GM12875 (cell line): ENCODE results near the gene ZNF32.

ENCODE experiments used
- H3K4me3 ChIP-seq: one replicate; pipeline ENCODE4 v1.5.1; 2011; ENCODE audit warnings: low read depth, low read length, control low read depth
- CTCF ChIP-seq: IDR thresholded peaks from 2 replicates; pipeline ENCODE4 v1.5.1; 2011; ENCODE audit warnings: low read depth, mild to moderate bottlenecking, control low read depth, inconsistent platforms, low read length, moderate library complexity, borderline replicate concordance; ENCODE audit not compliant: insufficient read depth

The ZNF32 gene

DNA sequence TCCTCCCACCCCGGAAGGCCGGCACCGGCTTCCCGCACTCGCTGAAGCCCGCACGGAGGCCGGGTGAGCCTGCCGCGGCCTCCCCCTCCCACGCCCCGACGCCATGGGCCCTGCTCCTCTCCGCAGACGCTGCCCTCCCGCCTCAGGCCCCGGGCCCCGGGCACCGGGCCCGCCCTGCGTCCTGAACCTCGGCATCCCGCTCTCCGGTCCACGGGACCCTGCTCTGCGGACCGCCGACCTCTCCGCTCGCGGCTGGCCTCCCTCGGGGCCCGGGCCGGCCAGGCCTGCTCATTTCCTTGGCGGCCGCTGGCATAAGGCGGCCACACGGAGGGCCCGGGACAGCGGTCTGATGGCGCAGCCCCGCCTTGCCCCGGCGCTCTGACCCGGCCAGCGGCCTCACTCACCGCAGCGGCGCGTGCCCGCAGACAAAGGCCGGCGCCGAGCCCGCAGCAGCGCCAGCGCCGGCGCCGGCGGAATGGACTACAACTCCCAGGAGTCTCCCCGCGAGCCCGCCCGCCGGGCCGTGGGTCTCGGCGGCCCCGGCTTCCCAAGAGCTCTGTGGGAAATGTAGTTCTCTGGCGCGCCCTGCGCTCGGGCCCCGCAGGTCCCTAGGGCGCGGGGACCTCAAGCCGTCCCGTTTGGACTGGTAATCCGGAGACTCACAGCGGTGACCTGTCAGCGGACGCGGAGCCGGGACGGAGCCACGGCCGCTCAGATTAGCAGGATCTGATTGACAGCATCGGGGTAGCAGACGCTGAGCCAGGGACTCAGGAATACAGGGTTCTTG is at the start of gene ZNF32:
TSS of gene ZNF32 (minus strand) at position 484 of the 787 bp plus-strand sequence. CDS start 2,748 bp downstream, outside the sequence.
- TF ChIP-seq CTCF: no peak

DNA sequence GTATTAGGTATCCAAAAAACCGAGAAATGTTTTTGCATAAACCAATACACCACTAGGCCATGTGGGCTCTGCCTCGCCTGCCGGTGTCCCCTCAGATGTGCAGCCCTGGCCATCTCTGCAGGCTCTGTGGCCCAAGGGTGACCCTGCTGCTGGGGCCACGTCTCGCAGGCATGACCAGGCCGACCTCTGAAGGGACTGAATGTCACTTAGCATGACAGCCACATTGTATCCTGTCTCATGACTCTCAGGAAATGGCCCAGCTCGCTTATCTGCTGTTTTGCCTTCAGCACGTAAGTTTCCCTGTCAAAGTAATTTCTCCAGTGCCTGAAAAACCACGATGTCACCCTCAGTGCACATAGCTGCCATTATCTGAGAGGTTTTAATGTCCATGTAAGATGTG is 49.5 kb upstream of the ZNF32 start:
- no peak for TF ChIP-seq CTCF
- no peak overlapping the region for H3K4me3 ChIP-seq

More for the DNA sequence above, at the start of gene ZNF32:
- H3K4me3 ChIP-seq: peak within 1 kb of the TSS; percentile 79

GRCh38 chr10:43696909-43697483 is 48.3 kb upstream of the ZNF32 start:
- H3K4me3 ChIP-seq: no peak overlapping the region
- TF ChIP-seq CTCF: no peak

GRCh38 chr10:43695730-43696129 is 47.0 kb upstream of the ZNF32 start:
- no peak for TF ChIP-seq CTCF
- H3K4me3 ChIP-seq: no peak overlapping the region

DNA sequence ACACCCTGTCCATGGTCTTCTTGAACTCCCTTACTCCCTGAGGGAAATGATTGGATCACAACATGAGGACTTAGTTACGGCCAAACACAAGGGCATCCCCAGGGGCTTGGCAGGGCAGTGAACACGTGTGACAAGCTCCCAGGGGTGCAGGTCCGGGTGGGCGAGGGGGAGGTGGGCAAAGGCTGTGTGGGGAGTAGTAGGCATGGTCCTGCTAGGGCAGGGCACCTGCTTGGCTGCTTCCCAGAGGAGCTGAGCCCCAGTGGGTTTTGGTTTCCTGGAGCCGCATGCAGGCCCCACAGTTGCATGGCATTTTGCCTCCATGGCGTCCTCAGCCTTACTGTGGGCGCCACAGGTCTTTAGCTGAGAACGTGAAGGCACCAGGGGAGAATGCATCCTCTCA is 46.6 kb upstream of the ZNF32 start:
- no peak for TF ChIP-seq CTCF
- no peak overlapping the region for H3K4me3 ChIP-seq

GRCh38 chr10:43694526-43694925 is 45.8 kb upstream of the ZNF32 start:
- TF ChIP-seq CTCF: no peak
- H3K4me3 ChIP-seq: no peak overlapping the region

DNA sequence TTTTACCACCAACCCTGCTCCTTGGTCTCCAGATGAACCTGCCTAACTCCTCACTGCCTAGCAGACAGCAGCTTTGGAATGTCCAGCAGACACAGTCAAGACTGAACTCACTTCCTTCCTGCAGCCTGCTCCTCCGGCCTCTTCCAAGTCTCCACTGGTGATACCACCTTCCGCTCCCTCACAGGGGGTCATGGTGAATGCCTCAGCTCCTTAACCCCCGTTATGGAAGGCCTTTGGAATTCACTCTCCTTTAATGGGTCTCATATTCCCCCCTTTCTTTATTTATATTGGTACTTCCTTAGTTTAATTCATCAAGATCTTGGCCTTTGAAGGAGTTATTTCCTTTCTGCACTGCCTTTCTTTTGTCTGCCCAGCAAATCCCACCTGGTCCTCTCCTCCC is 44.9 kb upstream of the ZNF32 start:
- H3K4me3 ChIP-seq: no peak overlapping the region

More for the DNA sequence above, 44.9 kb upstream of the ZNF32 start:
- no peak for TF ChIP-seq CTCF
